ENCODE measurements around the gene TRDMT1. TPM values are rescaled to one million over a fixed set of nuclear protein-coding genes. Genes with fewer than 3 reads are reported as not detected.

Gene TRDMT1
- polyA plus RNA-seq, 3 donors = 3.1 to 6.6 (median 5.0) TPM

DNA sequence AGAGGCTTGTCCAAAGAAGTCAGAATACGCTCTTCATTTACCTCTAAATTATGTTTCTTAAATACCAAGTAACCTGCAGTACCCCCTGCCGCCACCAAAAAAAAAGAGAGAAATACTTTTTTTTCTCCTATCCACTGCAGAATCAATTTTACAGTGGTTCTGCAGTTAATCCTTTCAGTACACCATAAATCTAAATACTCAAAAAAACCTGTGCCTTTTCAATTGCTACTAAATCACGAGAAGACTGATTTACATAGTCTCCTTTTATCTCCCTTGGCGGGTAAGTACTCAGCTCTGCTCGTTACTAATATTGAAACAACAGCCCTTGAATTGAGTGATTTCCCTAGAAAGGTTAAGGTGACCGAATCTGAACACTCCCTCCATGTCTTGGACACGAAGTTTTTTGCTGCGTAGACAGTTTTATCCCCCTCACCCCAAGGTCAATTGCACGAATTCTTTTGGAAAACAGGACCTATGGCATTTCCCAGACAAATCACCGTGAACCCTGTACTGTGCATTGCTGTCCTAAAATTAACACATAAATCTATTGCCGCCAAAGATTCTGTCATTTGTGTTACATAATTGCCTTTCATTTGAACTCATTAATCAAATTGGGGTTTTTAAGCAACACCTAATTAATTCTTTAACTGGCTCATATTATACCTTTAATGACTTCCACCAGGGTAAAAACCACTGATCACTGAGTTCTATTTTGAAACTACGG lies 26.1 kb upstream of the TRDMT1 start:
- H3K27me3 ChIP-seq (ENCODE audit: control insufficient read depth in 2 of 2, insufficient read depth in 2 of 2, low read length in 2 of 2) = no peaks in the 10 kb centered on the region
- peak overlapping the region; percentile 49 for H2AFZ ChIP-seq (ENCODE audit: insufficient read depth, low read depth, low read length, poor library complexity, severe bottlenecking)
- peaks cover 41 to 48% of the 10 kb centered on the region in 2 donors for H3K36me3 Mint-ChIP-seq
- H3K4me3 Mint-ChIP-seq = peak overlapping the region; percentile 96 to 99
- no peaks in the 10 kb centered on the region for H3K9me3 ChIP-seq (replicated peaks in 1 of 2; ENCODE audit: control insufficient read depth in 1 of 2, insufficient read depth in 1 of 2, low read length in 2 of 2)
- H3K79me2 ChIP-seq (ENCODE audit: insufficient read depth, low read length) = peaks cover 70% of the 10 kb centered on the region
- peaks cover 0 to 16% (median 2%) of the 10 kb centered on the region in 3 donors for H3K27me3 Mint-ChIP-seq (ENCODE audit: low read depth in 3 of 3)
- intact Hi-C loops (cut with micrococcal nuclease) = loop anchor here (1.0 to 5.0 kb wide), 6 partner anchors 11 to 205 kb away; no protein-coding TSS in a partner anchor
- H3K4me1 ChIP-seq (ENCODE audit: control insufficient read depth in 1 of 2, insufficient read depth in 2 of 2, low read length in 2 of 2) = peaks cover 41 to 50% of the 10 kb centered on the region in 2 donors
- H3K27ac Mint-ChIP-seq = peak overlapping the region; percentile 99 to 100 (median 99)
- H3K4me3 ChIP-seq (replicated peaks in 1 of 3; ENCODE audit: low read depth in 2 of 3, low read length in 3 of 3) = peak overlapping the region; percentile 77 to 100 (median 97)
- peak overlapping the region; percentile 98 to 100 for H3K27ac ChIP-seq (ENCODE audit: low read depth in 1 of 2, low read length in 2 of 2)
- WGBS (ENCODE audit: insufficient coverage) = 2% methylated on average over 8 of the region's 12 CpGs
- H3K9me3 Mint-ChIP-seq = peaks cover 0 to 15% (median 2%) of the 10 kb centered on the region in 7 donors
- H3K4me1 Mint-ChIP-seq = peaks cover 53% of the 10 kb centered on the region
- DNase-seq = peak in 2 of 3 donors; percentile 65 to 71
- TF ChIP-seq, protein P1, sequence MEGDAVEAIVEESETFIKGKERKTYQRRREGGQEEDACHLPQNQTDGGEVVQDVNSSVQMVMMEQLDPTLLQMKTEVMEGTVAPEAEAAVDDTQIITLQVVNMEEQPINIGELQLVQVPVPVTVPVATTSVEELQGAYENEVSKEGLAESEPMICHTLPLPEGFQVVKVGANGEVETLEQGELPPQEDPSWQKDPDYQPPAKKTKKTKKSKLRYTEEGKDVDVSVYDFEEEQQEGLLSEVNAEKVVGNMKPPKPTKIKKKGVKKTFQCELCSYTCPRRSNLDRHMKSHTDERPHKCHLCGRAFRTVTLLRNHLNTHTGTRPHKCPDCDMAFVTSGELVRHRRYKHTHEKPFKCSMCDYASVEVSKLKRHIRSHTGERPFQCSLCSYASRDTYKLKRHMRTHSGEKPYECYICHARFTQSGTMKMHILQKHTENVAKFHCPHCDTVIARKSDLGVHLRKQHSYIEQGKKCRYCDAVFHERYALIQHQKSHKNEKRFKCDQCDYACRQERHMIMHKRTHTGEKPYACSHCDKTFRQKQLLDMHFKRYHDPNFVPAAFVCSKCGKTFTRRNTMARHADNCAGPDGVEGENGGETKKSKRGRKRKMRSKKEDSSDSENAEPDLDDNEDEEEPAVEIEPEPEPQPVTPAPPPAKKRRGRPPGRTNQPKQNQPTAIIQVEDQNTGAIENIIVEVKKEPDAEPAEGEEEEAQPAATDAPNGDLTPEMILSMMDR (IDR thresholded peaks at IDR 0.05) = peak; percentile 93
- H3K9ac ChIP-seq (ENCODE audit: insufficient read depth, low read length, poor library complexity, severe bottlenecking) = peak overlapping the region; percentile 100
- peaks cover 35% of the 10 kb centered on the region for H4K20me1 ChIP-seq (ENCODE audit: insufficient read depth, low read length)
- H3K36me3 ChIP-seq (replicated peaks in 1 of 2; ENCODE audit: control insufficient read depth in 1 of 2, insufficient read depth in 2 of 2, low read length in 2 of 2) = peaks cover 18% of the 10 kb centered on the region in 2 donors
- H3K4me2 ChIP-seq (replicated peaks; ENCODE audit: extremely low read depth, low read length, poor library complexity, severe bottlenecking) = peak overlapping the region; percentile 88

DNA sequence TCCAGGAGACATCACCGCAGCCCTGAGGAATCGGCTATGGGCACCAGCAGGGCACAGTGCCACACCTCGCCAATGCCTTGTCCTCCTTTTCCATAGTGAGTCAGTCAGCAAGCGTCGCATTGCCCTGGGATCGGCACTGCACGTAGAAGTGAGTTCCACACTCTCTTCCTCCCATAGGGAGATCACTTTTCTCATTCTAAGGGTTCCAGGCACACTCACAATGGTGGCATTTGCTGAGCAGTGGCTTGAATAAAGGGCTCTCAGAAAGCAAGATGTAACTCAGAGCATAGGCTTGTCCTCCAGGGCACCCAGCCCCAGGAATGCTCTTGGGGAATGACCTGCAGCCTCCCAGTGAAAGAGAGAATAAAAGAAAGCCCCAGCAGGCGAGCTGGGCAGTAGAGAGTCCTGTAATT lies 25.4 kb upstream of the TRDMT1 start:
- Histone ChIP-seq H3K9me3 (replicated peaks in 1 of 2; ENCODE audit: control insufficient read depth in 1 of 2, insufficient read depth in 1 of 2, low read length in 2 of 2) (no peaks in the 10 kb centered on the region), H3K79me2 (ENCODE audit: insufficient read depth, low read length) (peaks cover 70% of the 10 kb centered on the region), H4K20me1 (ENCODE audit: insufficient read depth, low read length) (peaks cover 28% of the 10 kb centered on the region), H3K4me1 (ENCODE audit: control insufficient read depth in 1 of 2, insufficient read depth in 2 of 2, low read length in 2 of 2) (peaks cover 42 to 50% of the 10 kb centered on the region in 2 donors), H2AFZ (ENCODE audit: insufficient read depth, low read depth, low read length, poor library complexity, severe bottlenecking) (peak overlapping the region; percentile 49), H3K9ac (ENCODE audit: insufficient read depth, low read length, poor library complexity, severe bottlenecking) (peak overlapping the region; percentile 100), H3K4me3 (replicated peaks in 1 of 3; ENCODE audit: low read depth in 2 of 3, low read length in 3 of 3) (peak overlapping the region; percentile 77 to 100 (median 97)), H3K27ac (ENCODE audit: low read depth in 1 of 2, low read length in 2 of 2) (peak overlapping the region; percentile 98 to 100), H3K4me2 (replicated peaks; ENCODE audit: extremely low read depth, low read length, poor library complexity, severe bottlenecking) (peak overlapping the region; percentile 88), H3K36me3 (replicated peaks in 1 of 2; ENCODE audit: control insufficient read depth in 1 of 2, insufficient read depth in 2 of 2, low read length in 2 of 2) (peaks cover 11 to 12% of the 10 kb centered on the region in 2 donors), H3K27me3 (ENCODE audit: control insufficient read depth in 2 of 2, insufficient read depth in 2 of 2, low read length in 2 of 2) (no peaks in the 10 kb centered on the region)
- Mint-ChIP-seq H3K27ac (peak overlapping the region; percentile 99 to 100 (median 99)), H3K4me1 (peaks cover 53% of the 10 kb centered on the region), H3K9me3 (peaks cover 0 to 15% (median 2%) of the 10 kb centered on the region in 7 donors), H3K27me3 (ENCODE audit: low read depth in 3 of 3) (peaks cover 0 to 16% (median 2%) of the 10 kb centered on the region in 3 donors), H3K4me3 (peak overlapping the region; percentile 96 to 99), H3K36me3 (peaks cover 36 to 44% of the 10 kb centered on the region in 2 donors)
- TF ChIP-seq, protein P1 (IDR thresholded peaks at IDR 0.05) = no peak
- WGBS (ENCODE audit: insufficient coverage) = 75% methylated on average over 5 of the region's 8 CpGs
- intact Hi-C loops (cut with micrococcal nuclease) = loop anchor here in 1 of 2 donors (5.0 kb wide), 1 partner anchor 150 kb away; no protein-coding TSS in a partner anchor
- DNase-seq = no peak
